GM19351 (cell line): ENCODE data around the gene ABTB2.

ENCODE experiments used
- ATAC-seq: cut with Tn5 transposase; IDR thresholded peaks from one replicate; pipeline ENCODE4 v1.9.1; 2021; ENCODE audit warnings: mild to moderate bottlenecking, moderate library complexity; ENCODE audit not compliant: unreplicated experiment

The ABTB2 gene

DNA sequence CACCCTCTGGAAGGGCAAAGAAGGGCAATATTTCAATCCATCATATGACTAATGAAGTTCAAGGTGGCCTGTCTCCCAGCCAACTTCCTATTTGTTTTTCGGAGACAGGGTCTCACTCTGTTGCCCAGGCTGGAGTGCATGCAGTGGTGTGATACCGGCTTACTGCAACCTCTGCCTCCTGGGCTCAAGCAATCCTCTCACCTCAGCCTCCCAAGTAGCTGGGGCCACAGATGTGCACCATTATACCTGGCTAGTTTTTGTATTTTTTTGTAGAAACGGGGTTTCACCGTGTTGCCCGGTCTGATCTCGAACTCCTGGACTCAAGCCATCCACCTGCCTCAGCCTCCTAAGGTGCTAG, 13.4 kb downstream of the ABTB2 start:
- no peak for ATAC-seq

DNA sequence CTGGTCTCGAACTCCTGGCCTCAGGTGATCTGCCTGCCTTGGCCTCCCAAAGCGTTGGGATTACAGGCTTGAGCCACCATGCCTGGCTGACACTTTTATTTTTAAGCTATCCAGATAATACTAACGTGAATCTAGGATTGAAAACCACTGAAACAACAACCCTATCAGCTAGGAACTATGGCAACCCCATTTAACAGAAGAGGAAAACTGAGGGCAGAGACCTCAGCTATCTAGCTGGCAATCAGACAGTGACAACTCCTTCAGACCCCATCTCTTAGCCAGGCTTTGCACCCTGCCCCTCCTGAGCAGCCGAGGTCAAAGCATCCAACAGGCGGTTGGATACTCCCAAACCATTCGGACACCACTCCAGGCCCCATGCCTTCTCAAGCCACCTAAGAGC, 14.1 kb downstream of the ABTB2 start:
- no peak for ATAC-seq

DNA sequence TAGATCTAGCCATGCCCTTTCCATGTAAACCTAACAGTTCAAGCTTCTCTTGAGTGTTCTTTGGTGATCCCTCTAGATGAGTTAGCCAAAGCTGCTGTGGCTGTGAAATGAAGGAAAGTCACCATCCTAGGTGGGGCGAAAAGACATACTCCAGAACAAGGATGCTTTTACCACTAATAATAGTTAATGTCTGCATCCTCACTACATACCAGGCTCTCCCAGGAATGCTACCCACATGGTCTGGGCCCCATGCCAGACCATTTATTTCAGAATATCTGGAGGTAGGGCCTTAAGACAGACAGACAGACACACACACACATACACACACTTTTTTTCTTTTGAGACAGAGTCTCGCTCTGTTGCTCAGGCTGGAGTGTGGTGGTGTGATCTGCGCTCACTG, 14.7 kb downstream of the ABTB2 start:
- ATAC-seq = no peak

DNA sequence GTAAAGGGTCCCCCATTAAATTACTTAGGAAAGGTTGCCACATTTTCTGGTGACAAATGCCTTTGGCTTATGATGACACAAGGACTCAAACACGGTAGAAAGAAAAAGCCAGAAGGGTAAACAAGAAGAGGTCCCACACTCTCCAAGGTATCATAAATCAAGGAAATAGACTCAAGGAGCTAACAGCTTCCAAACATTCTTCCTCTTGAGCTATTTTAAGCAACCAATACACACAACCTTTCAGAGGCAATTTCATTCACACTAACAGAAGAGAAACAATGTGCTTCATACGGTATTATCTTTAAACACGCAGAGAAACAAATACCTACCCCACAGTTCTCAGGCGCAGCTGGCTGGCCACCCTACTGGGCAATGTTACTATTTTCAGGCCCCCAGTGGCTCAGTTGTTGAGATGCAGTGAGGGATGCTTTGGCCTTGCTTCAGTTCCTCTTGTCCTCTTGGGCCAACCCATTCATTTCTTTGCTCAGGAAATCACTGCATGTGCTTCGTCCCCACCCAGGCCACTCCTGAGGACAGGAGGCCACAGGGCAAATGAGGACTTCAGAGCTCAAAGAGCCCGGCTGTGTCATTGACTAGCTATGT, 15.8 kb downstream of the ABTB2 start:
- no peak for ATAC-seq

DNA sequence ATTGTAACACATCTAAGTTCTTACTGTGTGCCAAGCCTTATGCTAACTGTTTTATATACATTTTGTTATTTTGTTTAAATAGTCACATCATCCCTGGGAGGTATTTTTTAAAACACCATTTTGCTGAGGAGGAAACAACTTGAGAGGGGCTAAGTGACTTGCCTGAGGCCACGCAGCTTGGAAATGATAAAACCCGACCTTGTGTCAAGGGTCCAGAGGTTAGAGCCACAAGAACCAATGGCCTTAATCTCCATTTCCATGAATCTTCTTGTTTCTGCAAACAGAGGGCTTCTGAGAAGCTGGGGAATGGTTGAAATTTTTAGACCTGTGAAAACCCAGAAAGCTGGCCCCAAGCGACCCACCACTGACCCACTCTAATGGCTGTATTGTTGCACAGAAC, 16.7 kb downstream of the ABTB2 start:
- ATAC-seq = no peak

DNA sequence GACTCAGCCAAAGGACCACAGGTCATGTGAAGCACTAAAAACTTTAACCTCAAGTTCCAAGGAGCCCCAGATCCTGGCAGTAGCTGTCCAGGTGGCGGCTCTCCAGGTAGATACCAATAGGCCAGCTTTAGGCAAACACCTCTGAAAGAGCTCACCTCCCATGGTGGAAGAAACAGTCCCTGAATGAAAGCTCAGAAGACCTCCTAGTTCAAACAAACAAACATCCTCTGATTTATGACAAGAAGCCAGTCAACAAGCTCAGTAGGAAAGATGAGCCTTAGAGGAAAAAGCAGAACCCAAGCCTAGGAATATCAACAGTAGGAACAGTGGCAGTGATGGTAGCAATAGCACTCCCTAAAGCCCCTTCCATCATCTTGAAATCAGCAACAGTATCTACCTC, 17.2 kb downstream of the ABTB2 start:
- no peak for ATAC-seq

DNA sequence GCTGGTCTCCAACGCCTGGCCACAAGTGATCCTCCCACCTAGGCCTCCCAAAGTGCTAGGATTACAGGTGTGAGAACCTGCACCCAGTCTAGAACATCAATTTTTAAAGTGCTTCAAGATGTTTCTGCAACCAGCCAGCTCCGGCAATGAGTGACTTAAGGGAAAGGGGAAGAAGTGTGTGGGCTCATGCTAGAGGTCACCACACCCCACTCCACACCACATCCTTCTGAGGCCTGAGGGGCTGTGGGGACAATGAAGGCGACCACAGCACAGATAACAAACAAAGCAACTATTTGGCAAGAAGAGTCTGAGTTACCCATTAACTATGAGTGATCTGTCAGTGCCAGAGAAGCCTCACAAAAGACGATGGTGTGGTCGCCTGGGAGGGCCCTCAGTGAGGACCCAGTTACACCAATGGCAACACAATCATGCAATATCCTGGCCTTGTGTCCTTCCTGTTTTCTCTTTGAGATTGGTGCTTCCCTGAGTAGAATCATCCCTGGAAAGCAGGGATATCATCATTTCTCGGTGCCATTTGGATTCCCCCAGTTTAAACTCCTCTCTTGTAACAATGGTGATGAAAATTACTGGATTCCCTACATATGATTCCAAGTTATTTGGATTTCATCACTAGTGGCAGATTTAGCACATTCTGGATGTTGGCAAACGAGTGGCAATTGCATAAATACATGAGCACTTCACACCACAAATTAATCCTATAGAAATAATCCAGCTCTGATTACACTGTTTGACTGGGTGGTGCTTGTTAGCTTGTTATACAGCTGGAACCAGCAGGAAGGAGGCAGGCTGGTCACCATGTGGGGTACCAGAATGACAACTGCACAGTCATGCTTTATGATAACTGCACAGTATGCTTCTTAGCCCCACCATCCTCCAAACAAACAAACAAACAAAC, 18.4 kb downstream of the ABTB2 start:
- ATAC-seq = no peak

DNA sequence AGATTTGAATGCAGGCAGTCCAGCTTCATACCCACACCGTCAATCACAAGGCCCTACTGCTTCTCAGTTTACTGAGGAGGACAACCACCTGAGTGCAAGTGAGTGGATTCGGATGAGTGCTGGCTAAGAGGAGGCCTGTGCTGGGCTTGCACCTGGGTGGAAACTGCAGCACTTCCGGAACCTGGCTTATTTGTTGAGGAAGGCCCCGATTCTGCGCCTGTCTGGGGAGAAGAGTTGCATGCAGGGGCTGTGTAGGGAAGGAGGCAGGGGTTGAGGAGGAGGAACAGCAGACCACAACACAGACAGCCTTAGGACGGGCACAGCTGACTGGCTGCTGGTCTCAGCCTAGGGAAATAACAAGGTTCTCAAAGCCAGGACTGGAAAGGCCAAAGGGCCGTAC, 20.8 kb downstream of the ABTB2 start:
- ATAC-seq = no peak

DNA sequence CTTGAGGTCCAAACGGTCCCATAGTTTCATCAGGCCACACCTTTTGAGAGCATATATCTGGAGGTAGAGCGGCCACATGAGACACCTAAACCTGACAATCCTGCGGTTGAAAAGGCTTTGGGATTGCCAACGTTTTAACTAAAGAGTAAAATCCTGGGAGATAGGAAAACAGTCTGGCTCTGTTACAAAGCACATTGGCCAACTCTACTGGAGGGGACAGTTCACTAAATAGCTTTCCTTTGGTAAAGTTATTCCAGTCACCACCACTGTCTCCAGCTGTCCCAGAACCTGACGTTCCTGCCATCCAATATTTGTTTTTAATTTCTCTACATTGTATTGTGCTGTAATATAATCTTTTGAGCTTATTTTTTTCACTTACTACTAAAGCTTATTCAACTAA, 22.0 kb downstream of the ABTB2 start:
- no peak for ATAC-seq

DNA sequence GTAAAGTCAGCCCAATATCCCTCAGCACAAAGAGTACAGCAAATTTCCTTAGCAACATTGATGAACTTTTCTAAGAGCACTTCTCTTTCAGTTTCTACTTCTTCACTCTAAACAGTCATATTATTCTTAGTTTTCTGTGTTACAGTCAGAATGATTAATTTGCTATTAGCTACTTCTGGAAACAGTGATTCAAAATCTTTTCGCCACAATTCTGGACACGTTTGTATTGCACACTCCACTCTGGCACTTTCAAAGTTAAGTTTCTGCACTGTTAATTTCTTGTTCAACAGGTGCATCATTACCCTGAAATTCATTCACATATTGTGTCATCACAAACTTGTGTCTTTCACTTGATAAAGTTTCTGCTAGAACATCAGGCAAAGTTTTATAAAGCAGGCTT, 22.5 kb downstream of the ABTB2 start:
- ATAC-seq = no peak

DNA sequence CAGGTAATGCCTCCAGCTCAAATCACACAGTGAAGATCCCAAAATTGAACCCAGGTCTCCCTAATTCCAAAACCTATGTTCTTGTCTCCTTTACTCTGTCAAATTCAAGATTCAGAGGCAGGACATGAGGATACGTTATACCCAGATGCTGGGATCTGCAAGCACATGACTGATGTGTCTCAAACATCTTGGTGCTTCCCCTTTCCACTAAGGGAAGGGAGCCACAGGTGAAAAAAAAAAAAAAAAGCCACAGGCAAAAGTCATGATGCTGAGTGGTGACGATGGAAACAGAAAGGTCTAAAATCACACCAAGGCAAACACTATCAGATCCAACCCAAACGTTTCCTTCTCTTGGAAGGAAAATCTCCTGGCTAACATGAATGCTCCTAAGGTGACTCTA, 24.0 kb downstream of the ABTB2 start:
- ATAC-seq = no peak

DNA sequence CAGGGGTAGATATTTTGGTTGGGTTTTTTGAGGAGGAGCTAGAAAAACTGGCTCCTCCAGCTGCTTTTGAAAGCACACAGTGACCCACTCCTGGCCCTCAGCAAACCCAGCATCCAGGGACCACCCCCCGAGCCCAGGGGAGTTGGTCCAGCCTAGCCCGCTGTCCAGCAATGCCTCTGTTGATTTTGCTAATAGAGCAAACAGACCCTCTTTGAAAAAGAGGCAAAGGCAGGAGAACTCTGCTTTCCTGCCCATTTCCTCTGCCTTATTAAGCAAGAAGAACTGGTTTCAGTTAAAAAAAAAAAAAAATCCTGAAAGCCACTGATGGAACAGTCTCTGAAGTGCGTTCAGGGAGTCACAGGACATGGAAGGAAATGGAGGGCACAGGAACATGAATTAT, 25.3 kb downstream of the ABTB2 start:
- ATAC-seq = no peak

DNA sequence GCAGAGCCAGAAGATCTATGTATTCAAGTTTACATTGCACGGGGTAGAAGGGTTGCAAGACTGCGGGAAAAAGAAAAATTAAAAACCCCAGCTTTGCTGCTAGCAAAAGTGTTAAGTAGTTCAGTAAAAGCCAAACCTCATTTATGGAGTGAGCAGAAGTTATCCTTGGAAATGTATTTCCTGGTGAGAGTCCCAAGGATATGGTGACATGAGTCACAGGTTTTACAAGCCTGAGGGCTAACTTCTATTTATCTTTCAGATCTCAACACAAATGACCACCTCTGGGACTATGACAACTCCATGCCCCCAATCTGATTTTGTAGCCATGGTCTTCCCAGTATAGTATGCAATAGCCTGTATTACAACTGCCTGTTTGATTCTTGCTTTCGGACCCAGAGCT, 26.1 kb downstream of the ABTB2 start:
- no peak for ATAC-seq

DNA sequence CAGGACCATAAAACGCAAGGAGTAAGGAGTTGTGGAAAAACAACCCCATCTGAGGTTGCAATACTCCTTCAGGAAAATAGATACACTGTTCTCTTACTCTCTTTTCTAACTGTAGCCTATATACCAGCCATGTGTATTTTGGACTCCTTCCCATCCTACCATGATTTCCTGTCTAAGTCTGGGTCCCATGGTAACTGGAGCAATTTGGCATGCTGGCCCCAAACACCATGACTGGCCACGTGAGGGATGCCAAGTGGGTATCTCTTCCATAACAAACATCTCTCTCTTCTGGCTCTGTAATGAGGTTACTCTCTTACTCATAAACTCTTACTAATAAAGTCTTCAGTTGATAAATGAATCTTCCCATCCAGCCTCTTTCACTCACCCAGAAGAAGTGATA, 26.5 kb downstream of the ABTB2 start:
- no peak for ATAC-seq

DNA sequence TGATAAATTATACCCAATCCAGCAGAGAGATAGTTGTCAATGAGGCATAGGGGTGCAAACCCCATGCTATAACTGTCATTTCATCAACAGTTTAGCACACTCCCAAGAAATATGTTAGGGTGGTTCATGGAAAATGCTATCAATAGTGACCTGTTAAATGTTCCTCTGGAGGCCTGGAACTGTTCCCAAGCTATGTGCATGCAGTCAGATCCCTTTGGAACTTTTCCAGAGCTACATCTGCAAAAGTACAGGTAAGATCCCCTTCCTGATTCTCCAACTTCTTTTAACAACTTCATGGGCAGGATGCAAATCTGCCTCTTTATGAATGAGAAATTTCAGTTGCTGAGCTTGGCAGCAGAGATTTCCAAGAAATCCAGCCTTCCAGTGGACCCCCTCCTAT, 27.2 kb downstream of the ABTB2 start:
- no peak for ATAC-seq

DNA sequence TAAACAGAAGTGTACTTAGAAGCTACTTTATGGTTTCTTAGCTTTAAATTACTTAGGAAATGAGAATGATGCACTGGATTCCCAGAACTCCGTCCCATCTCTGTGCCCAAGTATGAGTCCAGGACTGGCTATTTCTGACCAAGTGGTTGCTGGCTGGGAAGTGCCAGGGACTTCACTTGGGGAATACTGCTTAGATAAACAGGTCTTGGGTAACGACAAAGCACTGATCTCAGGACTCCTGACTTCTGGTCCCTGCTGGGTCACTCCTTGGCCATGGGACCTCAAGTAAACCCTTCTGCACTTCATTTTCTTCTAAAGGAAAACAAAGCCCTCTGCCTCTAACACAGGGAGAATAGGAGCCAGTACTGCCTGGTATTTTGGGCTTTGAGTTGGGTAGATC, 27.9 kb downstream of the ABTB2 start:
- no peak for ATAC-seq

DNA sequence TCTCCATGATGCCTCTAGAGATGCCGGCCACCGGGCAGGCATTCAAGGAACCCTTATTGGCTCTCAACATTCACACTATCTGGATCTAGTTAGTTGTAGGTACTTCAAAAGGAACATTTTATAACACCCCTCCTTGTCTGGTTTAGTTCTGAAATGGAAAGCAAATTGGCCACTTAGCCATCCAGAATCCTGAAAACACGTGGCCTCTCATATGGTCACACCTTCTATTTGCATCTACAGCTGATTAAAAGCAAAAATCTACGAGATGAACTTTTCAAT, 29.2 kb downstream of the ABTB2 start:
- no peak for ATAC-seq

DNA sequence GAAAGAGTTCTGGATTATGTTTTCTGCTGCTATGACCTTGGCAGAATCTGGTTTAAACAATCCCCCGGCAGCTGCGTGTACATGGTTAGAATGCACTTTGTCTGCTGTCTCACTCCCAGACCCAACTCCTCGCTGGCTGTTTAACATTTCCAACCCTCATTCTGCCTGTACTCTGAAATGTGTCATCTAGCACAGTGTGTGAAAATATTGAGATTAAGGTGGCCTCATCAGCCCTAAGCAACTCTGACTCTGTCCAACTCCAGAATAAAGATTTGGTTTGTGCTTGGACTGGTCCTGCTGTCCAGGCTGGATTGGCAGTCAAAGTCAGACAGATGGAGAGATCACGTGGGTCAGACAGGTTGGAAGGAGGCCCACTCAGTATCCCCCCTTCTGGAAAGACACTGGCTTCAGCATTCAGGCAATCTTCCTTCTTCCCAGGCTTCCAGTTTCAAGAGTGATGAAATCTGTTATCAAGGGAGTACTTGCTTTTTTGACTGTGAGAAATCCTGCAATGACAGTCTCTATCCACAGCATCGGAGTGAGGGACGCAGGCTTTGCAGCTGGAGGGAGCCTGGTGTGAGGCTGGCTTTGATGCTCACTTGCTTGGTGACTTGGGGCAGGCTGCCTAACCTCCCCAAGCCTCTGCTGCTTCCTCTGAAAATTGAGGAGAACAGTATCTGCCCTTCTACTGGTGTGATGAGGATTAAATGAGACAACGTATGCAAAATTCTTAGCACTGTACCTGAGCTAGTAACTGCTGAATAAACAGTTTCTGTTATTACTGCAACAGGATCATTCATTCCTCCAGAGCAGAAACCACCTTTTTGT, 29.8 kb downstream of the ABTB2 start:
- no peak for ATAC-seq

DNA sequence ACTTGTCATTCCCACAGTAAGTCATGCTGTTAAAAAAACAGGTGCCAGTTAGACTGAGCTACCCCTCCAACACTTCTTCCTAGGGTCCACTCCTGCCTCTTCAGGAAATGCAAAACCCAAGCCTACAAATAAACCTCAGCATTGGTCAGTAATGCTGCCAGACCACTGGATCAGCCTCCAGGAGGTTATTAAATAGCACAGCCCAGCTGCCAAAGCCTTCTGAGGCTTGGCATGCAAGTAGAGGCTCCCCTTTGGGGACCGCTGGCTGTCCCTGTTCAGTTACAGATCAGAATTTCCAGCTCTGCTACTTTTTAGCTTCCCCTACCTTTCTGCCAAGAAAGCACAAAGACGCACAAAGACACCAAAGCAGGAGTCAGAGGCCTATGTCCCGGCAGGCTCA, 33.3 kb downstream of the ABTB2 start:
- no peak for ATAC-seq

DNA sequence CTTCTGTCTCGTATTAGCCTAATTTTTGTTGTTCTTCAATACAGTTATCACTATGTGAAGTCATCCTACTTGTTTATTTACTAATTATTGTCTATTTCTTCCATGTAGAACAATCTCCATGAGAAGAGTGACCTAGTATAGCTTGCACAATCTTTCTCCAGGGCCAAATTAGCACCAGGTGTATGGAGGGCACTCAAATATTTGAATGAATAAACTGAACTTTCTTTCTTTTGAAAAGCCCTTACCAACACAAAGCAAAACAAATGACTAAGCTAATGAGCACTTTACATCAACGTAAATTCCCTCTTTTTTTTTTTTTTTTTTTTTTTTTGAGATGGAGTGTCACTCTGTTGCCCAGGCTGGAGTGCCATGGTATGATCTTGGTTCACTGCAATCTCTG, 34.2 kb downstream of the ABTB2 start:
- no peak for ATAC-seq

DNA sequence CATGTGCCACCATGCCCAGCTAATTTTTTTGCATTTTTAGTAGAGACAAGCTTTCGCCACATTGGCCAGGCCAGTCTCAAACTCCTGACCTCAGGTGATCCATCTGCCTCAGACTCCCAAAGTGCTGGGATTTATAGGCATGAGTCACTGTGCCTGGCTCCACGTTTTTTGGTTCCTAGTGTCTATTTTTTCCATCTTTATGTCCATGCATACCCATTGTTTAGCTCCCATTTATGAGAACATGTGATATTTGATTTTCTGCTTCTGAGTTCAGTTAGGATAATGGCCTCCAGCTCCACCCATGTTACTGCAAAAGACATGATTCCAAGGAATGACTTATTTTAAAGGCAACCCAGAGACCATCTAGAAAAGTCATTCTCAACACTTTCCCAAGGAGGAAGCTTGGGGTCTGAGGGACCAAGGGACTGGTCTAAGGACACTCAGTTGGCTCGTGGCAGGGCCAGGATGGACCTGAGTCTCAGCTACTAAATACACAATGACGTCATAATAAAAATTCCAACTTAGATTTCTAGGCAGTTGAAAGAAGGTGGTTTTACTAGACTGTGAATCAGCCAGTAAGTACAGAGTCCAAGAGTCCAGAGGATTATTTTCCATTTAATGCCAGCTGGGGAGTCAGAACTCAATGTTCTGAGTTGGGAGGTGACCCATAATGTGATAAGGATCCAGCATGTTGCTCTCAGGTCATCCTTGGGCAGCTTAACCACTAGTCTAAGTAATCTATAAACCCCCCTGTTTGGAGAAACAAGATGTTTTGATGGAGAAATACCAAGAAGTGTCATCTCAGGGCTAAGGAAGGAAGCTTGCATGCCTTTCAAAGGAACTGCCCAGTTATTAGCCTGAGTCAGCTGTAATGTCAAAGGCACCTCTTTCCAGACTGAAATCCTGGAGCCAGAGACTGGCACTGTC, 39.4 kb downstream of the ABTB2 start:
- no peak for ATAC-seq
